ENCODE data around the gene PABPC1L.

Gene PABPC1L

DNA sequence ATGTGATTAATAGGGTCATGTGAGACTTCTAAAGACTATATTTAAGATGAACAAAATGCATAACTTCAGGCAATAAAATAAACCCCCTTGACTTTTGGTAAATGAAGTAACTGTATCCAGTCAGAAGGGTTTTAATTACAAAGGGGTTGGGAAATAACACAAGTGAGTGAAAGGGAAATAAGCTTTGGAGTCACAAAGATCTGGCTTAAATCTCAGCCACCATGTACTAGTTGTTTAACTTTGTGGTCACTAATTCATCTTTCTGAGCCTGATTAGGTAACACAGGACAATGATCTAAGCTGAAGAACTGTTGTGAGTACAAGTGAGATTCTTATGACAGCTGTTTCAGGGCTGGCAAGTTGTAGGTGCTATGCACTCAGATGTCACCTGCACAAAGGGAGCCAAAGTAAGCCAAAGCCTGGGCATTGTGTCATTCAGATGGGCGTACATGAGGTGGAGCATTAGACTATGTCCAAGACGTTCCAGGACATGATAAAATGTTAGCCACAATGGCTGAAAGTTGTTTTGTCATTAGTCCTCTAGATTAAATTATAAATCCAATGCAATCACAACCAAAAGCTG lies 36.5 kb downstream of the PABPC1L start:
- DNase-seq: no peak

DNA sequence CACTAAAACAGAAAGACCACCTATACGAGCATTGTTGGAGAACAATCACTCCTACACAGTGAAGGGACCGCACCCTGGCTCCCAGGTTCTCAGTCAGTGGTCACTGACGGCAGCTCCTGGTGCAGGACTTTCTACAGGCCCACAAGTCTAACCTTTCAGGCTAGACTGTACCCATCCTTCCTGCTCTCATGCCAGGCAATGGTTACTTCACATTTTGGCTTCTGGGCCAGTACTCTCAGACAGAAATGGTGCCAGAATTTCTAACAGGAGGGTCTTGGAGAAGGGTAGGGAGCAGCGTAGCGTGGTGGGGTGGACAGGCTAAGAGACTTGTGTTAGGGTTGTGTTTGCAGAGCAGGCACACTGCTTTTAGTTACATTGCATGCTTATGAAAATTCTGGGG lies 38.2 kb downstream of the PABPC1L start:
- DNase-seq: no peak

DNA sequence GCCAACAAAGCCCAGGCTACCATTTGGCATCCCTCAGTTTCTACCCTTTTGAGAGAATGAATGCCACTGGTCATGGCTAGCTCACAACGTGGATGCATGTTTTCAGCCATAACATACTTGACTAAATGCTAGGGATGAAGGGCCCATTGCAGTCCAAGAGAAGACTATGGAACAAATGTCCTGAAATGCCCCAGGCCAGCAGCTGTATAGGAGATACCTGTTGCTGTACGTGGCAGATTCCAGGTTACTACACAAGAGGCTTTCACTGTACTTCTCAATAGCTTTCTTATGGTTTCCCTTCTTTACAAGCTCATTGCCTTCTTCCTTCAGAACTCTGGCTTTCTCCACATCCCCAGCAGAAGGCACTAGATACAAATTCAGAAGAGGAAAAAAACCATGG lies 38.7 kb downstream of the PABPC1L start:
- DNase-seq: no peak

DNA sequence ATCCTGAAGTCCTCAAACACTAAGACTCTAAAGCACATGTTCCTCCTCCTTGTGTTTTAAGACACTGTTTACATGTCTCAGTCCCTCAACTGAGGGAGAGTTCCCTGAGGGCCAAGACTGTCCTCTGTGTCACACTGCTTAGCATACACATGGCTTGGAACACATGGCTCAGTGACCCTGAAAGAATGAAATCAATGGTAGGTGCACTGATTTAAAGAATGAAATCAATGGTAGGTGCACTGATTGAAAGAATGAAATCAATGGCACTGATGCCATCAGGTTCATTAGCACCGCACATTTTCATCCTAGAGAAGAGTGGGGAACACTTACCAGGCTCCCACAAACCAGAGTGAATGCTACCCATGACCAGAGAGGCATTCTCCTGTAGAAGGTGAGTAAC lies 40.5 kb downstream of the PABPC1L start:
- no peak for DNase-seq

DNA sequence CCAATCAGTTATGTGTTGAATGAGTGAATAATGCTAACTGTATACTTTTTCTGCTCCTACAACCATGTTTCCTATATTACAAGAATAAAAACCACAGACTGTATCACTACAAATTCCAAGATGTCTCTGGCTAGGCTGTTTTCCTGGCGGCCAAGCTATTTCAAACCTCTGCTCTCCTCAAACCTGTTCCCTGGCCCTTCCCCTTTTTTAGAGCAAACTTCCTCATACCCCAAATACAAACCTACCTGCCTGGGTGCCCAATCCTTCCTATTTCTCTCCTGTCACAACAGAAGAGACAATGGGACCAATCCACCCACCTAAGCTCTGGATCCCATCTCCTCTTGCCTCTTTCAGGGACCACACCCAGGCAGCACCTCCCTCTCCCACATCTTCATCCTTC lies 42.9 kb downstream of the PABPC1L start:
- no peak for DNase-seq

DNA sequence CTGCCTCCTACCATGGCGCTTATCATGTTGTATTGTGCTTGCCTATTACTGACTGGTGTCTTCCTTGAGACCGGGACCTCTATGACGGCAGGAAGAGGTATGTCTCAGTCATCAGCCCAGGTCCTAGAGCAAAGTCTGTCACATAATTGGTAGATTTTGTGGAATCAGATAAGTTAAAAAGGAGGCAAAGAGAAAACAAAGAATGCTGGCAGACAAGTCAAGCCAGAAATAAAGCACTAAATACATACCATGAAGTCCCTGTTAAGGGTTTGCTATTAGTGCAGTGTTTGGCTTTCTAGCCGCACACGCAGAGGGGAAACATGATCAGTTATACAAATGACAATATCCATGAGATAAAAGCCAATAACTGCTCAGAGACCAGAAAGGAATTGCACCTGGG lies 44.4 kb downstream of the PABPC1L start:
- no peak for DNase-seq

DNA sequence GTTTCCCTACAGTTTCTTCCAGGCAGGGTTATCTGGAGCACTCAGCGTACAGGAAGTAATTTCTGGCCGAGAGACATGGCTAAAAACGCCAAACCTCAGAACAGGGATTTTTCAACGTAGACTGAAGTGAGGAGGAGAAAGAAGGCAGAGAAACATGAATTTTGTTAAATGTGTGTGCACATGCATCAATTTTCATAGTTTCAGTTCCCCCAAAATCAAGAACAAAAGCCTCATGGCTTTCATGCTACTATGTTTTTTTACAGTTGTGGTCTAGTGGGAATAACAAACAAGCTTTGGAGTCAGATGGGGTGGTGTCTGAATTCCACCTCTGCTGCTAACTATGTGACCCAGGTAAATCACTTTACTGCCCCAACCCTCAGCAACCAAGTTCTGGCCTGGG lies 45.4 kb downstream of the PABPC1L start:
- DNase-seq: no peak

DNA sequence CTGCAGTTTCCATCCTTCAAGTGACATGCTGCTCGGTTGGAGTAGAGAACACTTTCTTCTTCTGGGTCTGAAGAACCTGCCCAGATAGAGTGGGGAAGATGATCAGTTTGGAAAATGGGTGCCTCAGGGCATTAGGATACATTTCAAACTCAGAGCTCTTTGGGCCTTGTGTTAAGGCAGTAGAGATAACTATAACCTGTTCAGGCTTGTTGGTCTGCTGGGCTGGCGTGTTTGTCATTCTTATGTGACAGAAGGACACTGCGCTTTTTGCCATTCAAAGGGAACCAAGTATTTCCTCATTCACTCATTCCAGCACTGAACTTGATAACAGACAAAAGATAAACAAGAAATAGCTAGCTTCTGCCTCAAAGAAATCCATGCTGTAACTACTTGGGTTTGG lies 46.5 kb downstream of the PABPC1L start:
- DNase-seq: no peak

DNA sequence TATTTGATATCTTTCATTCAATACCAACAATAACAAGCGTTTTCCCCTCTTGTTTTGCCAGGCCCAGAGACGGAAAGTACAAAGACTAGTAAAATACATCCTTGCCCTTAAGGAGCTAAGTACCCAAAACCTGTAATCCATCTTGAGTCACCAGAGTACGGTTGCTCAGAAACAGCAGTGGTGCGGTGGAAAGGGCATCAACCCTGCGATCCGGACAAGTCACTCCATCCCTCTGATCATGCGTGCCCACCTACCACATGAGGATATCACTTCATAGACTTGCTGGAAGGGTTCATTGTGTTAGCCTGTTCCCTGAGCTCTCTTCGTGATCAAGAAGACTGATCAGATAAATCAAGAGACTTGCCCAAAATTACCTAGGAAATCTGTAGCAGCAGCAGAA lies 48.4 kb downstream of the PABPC1L start:
- DNase-seq: no peak

DNA sequence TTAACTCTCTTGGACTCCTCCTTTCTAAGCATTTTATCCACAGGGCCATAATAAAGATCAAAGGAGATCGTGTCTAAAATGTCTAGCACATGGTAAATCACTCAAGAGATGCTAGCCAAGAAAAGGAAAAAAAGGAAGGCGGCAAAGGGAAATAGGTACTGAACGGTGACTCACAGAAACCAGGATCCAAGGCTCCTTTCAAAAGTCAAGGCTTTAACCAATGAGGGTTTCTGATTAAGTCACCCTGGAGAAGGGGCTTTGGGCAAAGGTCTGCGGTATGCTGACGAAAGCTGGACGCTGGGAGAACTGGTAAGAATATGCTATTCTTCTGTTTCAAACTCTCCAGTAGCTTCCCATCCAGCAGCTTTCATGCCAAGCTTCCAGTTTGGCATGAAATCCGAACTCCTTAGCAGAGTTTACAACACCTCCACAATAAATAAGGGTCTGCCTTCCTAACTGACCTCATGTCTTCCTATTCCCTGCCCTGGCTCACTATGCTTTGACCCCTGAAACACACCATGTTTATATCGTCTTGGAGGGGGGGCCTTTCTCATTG lies 49.3 kb downstream of the PABPC1L start:
- no peak for DNase-seq

DNA sequence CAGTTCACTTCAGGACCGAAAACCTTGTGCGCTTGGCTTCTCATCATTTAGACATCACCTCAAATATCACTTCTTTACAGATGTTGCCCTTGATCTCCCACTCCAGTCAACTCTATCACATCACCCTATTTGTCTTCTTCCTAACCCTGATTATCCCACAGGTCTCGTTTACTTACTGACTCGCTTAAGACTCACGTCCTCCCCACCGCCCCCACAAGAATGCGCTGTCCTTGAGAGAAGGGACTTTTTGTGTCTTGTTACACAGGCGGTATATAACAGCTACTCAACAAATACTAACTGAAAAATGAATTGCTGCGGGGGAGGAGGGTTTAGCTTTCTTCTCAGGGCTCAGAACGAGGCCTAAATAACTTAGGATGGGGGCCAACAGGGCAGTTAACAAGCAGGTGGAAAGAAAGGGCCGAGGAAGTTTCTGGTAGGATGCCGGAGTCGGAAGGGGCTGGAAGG lies 49.8 kb downstream of the PABPC1L start:
- peak in 1 of 2 experiments; percentile 11 for DNase-seq

DNA sequence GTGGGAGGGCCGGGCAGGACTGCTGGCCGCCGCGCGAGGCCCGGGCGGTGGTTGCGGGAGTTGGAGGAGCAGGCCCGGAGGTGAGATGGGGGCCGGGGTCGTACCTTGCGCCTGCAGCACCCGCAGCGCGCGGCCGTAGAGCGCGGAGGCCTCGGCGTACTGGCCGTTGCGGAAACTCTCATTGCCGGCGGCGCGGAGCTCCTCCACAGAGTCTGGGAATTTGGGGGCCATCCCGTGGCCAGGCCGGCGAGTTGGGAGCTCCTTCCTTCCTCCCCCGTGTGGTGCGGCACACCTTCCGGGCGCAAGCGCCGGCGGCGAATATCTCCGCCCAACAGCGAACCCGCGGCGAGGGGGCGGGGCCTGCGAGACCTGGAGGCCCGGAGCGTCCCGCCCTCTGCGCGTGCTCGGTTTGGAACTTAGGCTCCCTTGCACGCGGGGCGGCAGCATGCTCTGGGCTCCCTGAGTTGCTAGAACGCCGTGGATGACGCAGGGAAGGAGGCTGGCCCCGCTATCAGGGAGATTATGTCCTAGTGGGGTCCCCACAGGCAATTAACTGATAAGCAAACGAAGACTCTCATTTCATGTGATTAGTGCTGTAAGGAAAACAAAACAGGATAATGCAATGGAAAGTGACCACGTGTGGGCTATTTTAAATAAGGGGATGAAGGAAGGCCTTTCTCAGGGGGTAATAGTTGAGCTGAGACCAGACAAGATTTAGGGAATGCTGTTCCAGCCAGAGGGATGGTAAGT lies 50.4 kb downstream of the PABPC1L start, which contains the start of gene TOMM34:
TSS of gene TOMM34 (minus strand) at position 295 of the 750 bp plus-strand sequence. CDS start at position 231, 64 bp downstream.
- peak; percentile 90 to 96 for DNase-seq

DNA sequence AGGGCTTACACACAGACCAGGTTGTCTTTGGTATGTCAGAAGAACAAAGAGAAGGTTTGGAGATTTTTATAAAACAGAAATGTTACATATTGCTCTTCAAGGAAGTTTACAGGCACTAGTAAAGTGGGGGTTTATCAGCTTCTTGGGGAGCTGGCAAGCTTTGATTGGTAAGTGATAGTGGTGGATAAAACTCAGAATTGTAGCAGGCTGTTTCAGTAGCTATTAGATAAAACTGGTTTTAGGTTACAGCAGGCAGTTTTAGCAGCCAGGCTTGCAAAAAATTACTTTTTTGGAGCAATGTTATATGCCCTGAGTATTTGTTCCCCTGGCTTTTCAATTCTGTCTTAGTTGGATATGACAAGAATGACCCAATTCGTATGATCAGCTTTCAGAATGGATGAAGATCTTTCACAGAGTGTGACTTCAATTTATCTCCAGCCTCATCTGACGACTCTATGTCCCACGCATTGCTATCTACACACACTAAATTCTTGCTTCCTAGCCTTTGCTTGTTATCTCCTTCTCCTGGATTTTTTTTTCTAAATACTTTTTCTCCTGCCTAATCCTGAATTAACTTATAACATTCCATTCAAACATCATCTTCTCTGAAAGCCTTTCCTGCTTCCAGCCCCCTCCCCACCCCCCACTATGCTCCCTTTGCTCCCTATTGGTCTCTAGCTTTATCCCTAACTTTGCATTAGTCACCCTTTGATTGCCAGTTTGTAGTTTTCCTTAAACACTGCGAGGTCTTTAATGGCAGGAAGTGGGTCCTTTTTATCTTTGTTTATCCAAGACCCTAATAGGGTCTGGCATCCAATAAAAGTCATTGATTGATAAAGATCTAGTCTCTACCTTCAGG lies 51.4 kb downstream of the PABPC1L start:
- no peak for DNase-seq

DNA sequence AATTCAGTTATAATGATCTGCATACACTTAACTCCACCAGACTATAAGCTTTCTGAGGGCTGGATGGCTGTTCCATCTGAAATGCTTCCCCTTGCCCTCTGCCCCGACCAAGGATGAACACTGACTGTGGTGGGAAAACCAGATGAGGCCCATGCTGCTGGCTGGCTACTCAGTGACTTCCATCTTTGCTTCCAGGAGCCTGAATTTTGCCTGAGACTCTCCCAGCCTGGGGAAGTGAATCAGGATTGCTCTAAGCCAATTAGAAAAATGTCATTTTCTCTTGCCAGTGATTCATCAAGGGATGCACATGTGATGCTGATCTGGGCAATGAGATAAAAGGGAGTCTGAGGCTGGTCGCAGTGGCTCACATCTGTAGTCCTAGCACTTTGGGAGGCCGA lies 52.0 kb downstream of the PABPC1L start:
- DNase-seq: no peak

DNA sequence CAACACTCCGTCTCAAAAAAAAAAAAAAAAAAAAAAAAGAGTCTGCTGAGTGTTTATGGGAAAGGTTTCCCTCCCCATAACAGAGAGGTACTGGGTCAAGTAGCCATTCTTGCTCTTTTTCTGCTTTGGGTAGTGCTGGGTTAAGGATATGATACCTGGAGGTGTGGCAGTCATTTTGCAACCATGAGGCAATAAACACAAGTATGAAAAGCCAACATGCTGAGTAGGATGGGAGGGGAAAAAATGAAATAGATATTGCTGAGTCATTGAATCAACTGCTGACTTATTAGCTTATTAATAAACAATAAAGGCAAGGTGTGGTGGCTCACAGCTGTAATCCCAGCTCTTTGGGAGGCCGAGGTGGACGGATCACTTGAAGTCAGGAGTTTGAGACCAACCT lies 52.6 kb downstream of the PABPC1L start:
- no peak for DNase-seq

DNA sequence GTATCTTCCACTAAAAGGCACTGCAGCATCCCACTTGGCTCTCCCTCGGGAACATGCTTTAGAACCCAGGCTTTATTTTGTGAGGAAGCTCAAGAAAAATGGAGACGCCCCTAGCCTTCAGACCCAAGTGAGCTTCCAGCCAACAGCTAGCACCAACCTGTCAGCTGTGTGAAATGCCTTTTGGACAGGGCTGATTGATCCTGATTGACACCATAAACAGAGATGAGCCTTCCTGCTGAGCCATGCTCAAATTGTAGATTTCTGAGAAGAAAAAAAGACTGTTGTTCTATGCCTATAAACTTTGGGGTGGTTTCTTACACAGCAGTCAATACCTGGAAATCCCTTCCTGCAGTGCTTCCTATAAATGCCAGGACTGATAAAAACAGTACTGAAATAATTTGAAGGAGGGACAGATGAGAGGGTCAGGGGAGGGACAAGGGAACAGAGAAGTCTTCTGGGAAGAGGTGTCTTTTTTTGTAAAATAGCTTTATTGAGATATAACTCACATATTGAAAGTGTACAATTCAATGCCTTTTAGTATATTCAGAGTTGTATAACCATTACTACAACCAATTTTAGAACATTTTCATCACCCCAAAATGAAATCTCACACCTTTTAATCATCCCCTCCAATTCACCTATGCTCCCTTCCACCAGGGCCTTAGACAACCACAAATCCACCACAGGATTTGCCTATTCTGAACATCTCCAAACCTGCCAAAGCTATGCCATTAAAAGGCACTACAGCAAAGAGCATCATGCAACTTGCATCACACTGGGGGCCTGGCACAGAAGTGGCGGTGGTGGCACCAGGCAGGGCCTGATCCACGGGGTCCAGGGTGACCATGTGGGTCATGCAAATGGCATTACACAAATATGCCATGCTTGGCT lies 53.7 kb downstream of the PABPC1L start:
- DNase-seq: no peak

DNA sequence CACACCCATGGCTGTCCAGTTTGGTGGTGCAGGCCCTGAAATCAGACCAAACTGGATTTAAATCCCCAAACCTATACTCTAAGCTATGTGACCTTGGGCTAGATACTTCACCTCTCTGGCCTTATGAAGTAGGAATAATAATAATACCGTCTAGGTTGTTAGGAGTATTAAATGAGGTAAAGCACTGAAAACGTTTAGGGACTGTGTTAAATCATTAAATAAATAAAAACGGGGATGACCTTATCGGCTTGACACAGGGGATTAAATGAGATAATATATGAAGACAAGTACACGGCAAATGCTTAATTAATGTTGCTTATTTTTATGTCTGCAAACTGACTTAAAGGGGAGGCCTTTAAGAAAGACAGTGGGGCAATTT lies 55.8 kb downstream of the PABPC1L start:
- DNase-seq: no peak

DNA sequence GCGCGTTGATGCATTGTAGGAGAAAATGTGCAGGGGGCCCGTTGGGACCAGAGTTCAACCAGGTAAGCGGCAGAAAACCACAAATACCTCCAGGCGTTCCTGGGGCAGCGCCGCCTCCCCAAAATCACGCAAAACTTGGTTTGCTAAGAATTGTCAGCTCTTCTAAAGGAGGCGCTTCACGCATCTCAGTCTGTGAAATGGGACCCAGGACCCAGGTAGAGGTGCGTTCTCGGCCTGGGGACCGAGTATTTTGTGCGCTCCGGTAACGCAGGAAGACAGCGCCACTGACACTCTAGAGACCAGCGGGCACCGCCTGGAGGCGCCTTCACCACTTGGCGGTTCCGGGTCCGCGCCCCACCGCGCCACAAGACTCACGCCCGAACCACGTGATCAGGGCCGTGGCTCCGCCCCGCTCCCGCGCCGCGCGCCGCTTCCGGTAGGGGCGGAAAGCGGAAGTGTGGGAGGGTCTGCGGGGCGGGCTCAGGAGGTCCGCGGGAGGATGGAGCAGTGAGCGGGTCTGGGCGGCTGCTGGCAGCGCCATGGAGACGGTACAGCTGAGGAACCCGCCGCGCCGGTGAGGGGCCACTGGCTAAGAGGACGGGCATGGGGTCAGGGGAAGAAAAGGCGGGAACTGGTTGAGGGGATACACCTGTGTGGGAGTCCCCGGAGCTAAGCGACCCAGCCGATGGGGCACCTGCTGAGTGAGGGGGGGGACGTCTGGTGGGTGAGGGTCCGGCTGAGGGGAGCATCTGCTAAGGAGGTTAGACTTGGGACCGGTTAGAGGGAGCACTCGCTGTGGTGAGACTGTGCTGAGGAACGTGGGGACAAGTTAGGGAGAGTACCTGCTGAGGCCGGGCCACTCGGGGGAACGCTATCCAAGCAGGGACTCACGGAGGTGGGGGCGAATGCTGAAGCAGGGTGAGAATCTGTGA lies 56.4 kb downstream of the PABPC1L start, which contains the start of gene STK4:
TSS of gene STK4 (plus strand) at position 483 of the 932 bp plus-strand sequence. CDS start at position 540, 57 bp downstream.
- DNase-seq: peak; percentile 88 to 97

DNA sequence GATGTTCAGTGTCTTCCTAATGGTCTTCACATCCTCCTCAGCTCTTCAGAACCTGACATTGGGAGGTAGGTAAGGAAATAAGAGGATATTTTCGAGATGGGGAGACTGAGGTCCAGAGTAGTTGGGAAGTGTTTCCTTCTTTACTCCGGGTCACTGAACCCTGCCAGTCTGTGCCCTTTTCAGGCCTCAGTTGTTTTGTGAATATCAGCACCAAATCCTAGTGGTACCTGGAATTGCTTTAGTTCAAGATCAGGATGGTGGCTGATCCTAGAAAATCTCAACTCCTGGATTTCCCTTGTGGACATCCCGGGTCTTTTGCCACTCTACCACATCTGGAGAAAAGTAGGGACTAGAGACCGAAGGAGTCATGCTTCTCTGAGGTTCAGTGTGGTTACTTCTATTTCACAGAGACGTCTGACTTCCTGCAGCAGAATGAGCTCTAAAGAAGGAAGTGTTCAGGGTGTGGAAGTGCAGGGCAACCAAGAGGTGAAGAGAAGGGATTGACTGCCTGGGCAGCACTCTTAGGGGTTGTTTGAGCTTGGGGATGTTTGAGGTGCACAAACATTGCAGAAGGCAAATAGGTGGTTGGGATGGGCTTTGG lies 57.4 kb downstream of the PABPC1L start:
- no peak for DNase-seq

DNA sequence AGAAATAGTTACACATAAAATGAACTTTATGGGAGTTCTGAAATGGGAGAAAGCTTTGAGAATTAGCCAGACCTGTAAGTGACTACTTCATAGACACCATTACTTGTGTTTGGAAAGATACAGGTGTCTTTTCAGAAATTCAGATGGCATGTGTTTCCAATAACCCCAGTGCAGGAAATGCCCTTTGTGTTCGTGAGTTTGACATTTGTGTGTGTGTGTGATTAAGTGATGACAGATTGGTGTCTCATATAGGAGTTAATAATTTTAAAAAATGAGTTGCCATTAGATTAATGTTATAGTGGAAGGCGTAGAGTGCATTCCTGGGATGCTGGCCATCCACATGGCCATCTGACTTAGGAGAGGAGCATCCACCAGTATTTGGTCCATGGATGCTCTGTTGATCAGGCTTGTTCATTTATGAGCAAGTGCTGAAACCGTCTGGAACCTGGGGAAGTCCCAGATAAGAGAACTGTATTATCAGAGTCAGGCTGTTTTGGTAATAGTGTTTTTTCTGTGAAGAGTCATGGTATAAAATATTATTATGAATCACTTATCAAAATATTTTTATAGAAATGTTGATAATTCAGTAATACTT lies 59.5 kb downstream of the PABPC1L start:
- DNase-seq: no peak
